HK-2 (cell line): Measurements from ENCODE around the gene SMIM12.
"Not testable (repeated sequence)": the region's sequence is repeated elsewhere in the genome, so short reads cannot be mapped to it uniquely, and the experiment has no call there.

Experiments used
- DNase-seq: peaks from one replicate; pipeline ENCODE4 v3.0.0-alpha.2; 2018; ENCODE audit not compliant: unreplicated experiment

Gene SMIM12

GRCh38 chr1:34843392-34844251, 15.9 kb downstream of the SMIM12 start:
- no peak for DNase-seq

- no peak for DNase-seq
These were observed 16.6 kb downstream of the SMIM12 start for GRCh38 chr1:34842952-34843371.

- no peak for DNase-seq
These were observed 17.5 kb downstream of the SMIM12 start for GRCh38 chr1:34842073-34842472.

- DNase-seq, result no peak
These were observed 19.1 kb downstream of the SMIM12 start for GRCh38 chr1:34840426-34840825.

GRCh38 chr1:34839526-34840305, 19.8 kb downstream of the SMIM12 start:
- DNase-seq, result no peak

- no peak for DNase-seq
These were observed 25.8 kb downstream of the SMIM12 start for GRCh38 chr1:34833711-34834110.

- DNase-seq, result no peak
These were observed 27.8 kb downstream of the SMIM12 start for GRCh38 chr1:34831721-34832246.

- DNase-seq, result no peak
These were observed 30.3 kb downstream of the SMIM12 start for GRCh38 chr1:34829250-34829649.

- DNase-seq, result no peak
These were observed 30.9 kb downstream of the SMIM12 start for GRCh38 chr1:34828611-34829010.

GRCh38 chr1:34827341-34827941, 32.1 kb downstream of the SMIM12 start:
- no peak for DNase-seq

GRCh38 chr1:34825455-34826091, 34.0 kb downstream of the SMIM12 start:
- DNase-seq, result no peak

GRCh38 chr1:34824817-34825454, 34.6 kb downstream of the SMIM12 start:
- DNase-seq, result no peak

GRCh38 chr1:34822202-34822601, 37.3 kb downstream of the SMIM12 start:
- no peak for DNase-seq

GRCh38 chr1:34818862-34819261, 40.7 kb downstream of the SMIM12 start:
- not testable (repeated sequence) for DNase-seq

- DNase-seq, result no peak
These were observed 42.8 kb downstream of the SMIM12 start for GRCh38 chr1:34816778-34817177.

- no peak for DNase-seq
These were observed 43.2 kb downstream of the SMIM12 start for GRCh38 chr1:34816332-34816731.

- not testable (repeated sequence) for DNase-seq
These were observed 48.8 kb downstream of the SMIM12 start for GRCh38 chr1:34810781-34811180.

GRCh38 chr1:34808051-34808810, 51.3 kb downstream of the SMIM12 start:
- DNase-seq, result no peak

- DNase-seq, result no peak
These were observed 53.2 kb downstream of the SMIM12 start for GRCh38 chr1:34806396-34806795.

- no peak for DNase-seq
These were observed 55.8 kb downstream of the SMIM12 start for GRCh38 chr1:34803770-34804169.
